SU-DHL-6 (cell line): ENCODE results near the gene FAM171A1.

Experiments
- EZH2phosphoT487 ChIP-seq: fragments of 200-600 bp; sonication (generic), shearing (Covaris generic); conservative IDR thresholded peaks from 2 replicates; pipeline ENCODE4 v1.6.1; 2018; ENCODE audit warnings: mild to moderate bottlenecking, antibody characterized with exemption, low read length, moderate library complexity, mixed read lengths
- TF ChIP-seq, protein P1 (sequence below): fragments of 200-600 bp; sonication (generic); IDR thresholded peaks from one replicate; pipeline ENCODE4 v1.5.1; 2017; ENCODE audit warnings: antibody characterized with exemption, mild to moderate bottlenecking, low read length, moderate library complexity; ENCODE audit not compliant: insufficient read depth, poor library complexity, severe bottlenecking

DNA sequence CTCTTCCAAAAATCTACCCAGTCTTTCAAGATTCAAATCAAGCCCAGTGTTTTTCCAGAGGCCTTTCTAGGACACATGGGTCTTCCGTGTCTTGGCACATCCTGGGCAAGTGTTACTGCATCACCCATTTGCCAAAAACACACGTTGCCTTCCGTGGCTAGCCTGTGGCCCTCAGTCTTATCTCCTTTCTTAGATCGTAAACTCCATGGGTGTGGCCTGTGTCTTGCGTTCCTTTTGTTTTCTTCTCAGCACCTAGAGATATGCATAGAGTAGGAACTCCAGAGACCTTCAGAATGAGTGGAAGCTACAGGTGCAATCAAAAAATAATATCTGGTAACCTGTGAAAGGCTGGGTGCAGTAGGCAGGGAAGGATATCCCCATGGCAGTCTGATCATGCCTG lies 146.1 kb downstream of the FAM171A1 start:
- no peak for TF ChIP-seq EZH2phosphoT487
- TF ChIP-seq, protein P1, sequence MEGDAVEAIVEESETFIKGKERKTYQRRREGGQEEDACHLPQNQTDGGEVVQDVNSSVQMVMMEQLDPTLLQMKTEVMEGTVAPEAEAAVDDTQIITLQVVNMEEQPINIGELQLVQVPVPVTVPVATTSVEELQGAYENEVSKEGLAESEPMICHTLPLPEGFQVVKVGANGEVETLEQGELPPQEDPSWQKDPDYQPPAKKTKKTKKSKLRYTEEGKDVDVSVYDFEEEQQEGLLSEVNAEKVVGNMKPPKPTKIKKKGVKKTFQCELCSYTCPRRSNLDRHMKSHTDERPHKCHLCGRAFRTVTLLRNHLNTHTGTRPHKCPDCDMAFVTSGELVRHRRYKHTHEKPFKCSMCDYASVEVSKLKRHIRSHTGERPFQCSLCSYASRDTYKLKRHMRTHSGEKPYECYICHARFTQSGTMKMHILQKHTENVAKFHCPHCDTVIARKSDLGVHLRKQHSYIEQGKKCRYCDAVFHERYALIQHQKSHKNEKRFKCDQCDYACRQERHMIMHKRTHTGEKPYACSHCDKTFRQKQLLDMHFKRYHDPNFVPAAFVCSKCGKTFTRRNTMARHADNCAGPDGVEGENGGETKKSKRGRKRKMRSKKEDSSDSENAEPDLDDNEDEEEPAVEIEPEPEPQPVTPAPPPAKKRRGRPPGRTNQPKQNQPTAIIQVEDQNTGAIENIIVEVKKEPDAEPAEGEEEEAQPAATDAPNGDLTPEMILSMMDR, result no peak
